PC-9 (cell line): Measurements from ENCODE around the gene USP43. TPM values are rescaled to one million over a fixed set of nuclear protein-coding genes. Genes with fewer than 3 reads are reported as not detected.

Experiments used
- BruUV-seq: library from RNA; stranded (reverse); fragments of 400-500 nt; replicated peaks from 2 replicates; lab custom pipeline; 2021; lab: Mats Ljungman, UMichigan
- CTCF ChIA-PET: fragments of 300-600 bp; sonication (Branson Sonifier 250); formaldehyde crosslinking; loops from one replicate; lab custom pipeline; 2022; ENCODE audit warnings: antibody characterized with exemption; lab: Charles Lee
- POLR2A ChIA-PET: fragments of 300-600 bp; sonication (Branson Sonifier 250); formaldehyde crosslinking; loops from one replicate; lab custom pipeline; 2022; ENCODE audit warnings: antibody characterized with exemption; ENCODE audit not compliant: unreplicated experiment; lab: Charles Lee
- DNase-seq, 2 experiments: peaks; one replicate each; pipeline versions ENCODE4 v3.0.0 to v3.0.0-alpha.2; 2015 to 2022; ENCODE audit warnings: mixed read lengths in 1 of 2
- H2AFZ ChIP-seq: fragments of 200-600 bp; sonication (generic); 2 replicates; pipeline ENCODE4 v1.8.1; 2017; ENCODE audit warnings: antibody characterized with exemption
- H3F3A ChIP-seq: fragments of 200-600 bp; sonication (generic); 2 replicates; pipeline ENCODE4 v1.8.1; 2017; ENCODE audit warnings: antibody characterized with exemption, mild to moderate bottlenecking, low read depth; ENCODE audit not compliant: insufficient read depth
- H3K27ac ChIP-seq: fragments of 200-600 bp; sonication (generic); 2 replicates; pipeline ENCODE4 v1.6.1; 2016; ENCODE audit warnings: mixed run types
- H3K27me3 ChIP-seq: fragments of 200-600 bp; sonication (generic); 2 replicates; pipeline ENCODE4 v1.6.1; 2016; ENCODE audit warnings: low read depth, mixed run types; ENCODE audit not compliant: insufficient read depth
- H3K36me3 ChIP-seq: fragments of 200-600 bp; sonication (generic); 2 replicates; pipeline ENCODE4 v1.6.1; 2016; ENCODE audit warnings: low read depth, mixed run types
- H3K4me1 ChIP-seq: fragments of 200-600 bp; sonication (generic); replicated peaks from 2 replicates; pipeline ENCODE4 v1.6.1; 2016; ENCODE audit warnings: mixed run types; ENCODE audit not compliant: insufficient read depth
- H3K4me2 ChIP-seq: fragments of 200-600 bp; sonication (generic); 2 replicates; pipeline ENCODE4 v1.6.1; 2017; ENCODE audit warnings: mixed run types
- H3K4me3 ChIP-seq: fragments of 200-600 bp; sonication (generic); 2 replicates; pipeline ENCODE4 v1.6.1; 2016; ENCODE audit warnings: mixed run types
- H3K79me2 ChIP-seq: fragments of 200-600 bp; sonication (generic); 2 replicates; pipeline ENCODE4 v1.6.1; 2017; ENCODE audit warnings: low read depth, mixed run types
- H3K9me2 ChIP-seq: fragments of 200-600 bp; sonication (generic); 2 replicates; pipeline ENCODE4 v1.8.1; 2017; ENCODE audit warnings: mild to moderate bottlenecking; ENCODE audit not compliant: insufficient read depth
- H3K9me3 ChIP-seq: fragments of 200-600 bp; sonication (generic); 2 replicates; pipeline ENCODE4 v1.8.1; 2016; ENCODE audit warnings: low read depth; ENCODE audit not compliant: insufficient read depth
- H4K20me1 ChIP-seq: fragments of 200-600 bp; sonication (generic); 2 replicates; pipeline ENCODE4 v1.8.1; 2017; ENCODE audit not compliant: insufficient read depth
- EZH2 ChIP-seq: fragments of 200-600 bp; sonication (generic); IDR thresholded peaks from 2 replicates; pipeline ENCODE4 v1.8.0; 2017; ENCODE audit warnings: antibody characterized with exemption, low read depth
- intact Hi-C: fragments of 100-400 bp; cut with micrococcal nuclease; formaldehyde crosslinking; loops from one replicate; pipeline ENCODE4 v1.10.0; 2022; ENCODE audit not compliant: unreplicated experiment
- total RNA-seq: library from RNA; stranded (reverse); gene quantifications from 2 replicates; pipeline ENCODE4 v1.2.3, GENCODE V29; 2021
- TF ChIP-seq, protein P1 (sequence below): fragments of 200-600 bp; sonication (generic); conservative IDR thresholded peaks from 2 replicates; pipeline ENCODE4 v1.6.1; 2017; ENCODE audit warnings: mixed run types, antibody characterized with exemption, mild to moderate bottlenecking, moderate library complexity

The USP43 gene
- total RNA-seq, 1 experiment from 2014 or later, result 16.0 TPM

DNA sequence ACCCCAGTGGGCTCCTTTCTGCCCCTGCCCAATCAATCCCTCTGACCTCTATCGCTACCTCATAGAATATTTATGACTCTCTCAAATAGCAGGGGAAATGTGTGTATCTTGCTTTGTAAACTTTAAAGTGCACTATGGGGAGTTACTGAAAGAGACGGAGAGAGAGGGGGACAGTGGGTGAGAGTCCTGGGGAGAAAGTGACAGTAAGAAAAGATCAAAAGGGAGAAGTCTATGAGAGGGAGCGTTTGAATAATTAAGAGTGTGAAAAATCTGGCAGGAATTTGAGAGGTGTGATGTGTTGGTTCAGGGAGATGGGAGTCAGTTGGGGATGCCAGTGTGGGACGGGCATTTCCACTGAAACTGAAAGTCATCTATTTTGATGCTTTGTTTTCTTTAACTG, 32.6 kb downstream of the USP43 start:
- DNase-seq, result no peak
- Histone ChIP-seq H2AFZ (no peak overlapping the region), H3K4me1 (peaks cover 23% of the 10 kb centered on the region), H3K27ac (peak overlapping the region; percentile 83), H3K9me3 (peaks cover 5% of the 10 kb centered on the region; the same call in 1 of the 2 replicates), H4K20me1 (no peaks in the 10 kb centered on the region), H3K4me2 (no peak overlapping the region), H3K9me2 (no peaks in the 10 kb centered on the region), H3K27me3 (no peaks in the 10 kb centered on the region), H3F3A (peaks cover 21% of the 10 kb centered on the region), H3K36me3 (peaks cover 13% of the 10 kb centered on the region; the same call in 1 of the 2 replicates), H3K79me2 (no peaks in the 10 kb centered on the region), H3K4me3 (no peak overlapping the region)
- BruUV-seq, result no TSS peak
- POLR2A ChIA-PET, result interaction anchor here (0.6 kb wide), 2 partner anchors 393 to 1383 kb away, joined by 3 to 5 read pairs; partner anchors contain the start of gene SLC25A35
- CTCF ChIA-PET, result interaction anchor here (0.8 to 1.2 kb wide), 3 partner anchors 10 to 49 kb away, joined by 3 read pairs; no protein-coding TSS in a partner anchor
- intact Hi-C loops, result loop anchor here (1.0 kb wide), 3 partner anchors 30 to 124 kb away; no protein-coding TSS in a partner anchor
- TF ChIP-seq EZH2, result no peak
- TF ChIP-seq, protein P1, sequence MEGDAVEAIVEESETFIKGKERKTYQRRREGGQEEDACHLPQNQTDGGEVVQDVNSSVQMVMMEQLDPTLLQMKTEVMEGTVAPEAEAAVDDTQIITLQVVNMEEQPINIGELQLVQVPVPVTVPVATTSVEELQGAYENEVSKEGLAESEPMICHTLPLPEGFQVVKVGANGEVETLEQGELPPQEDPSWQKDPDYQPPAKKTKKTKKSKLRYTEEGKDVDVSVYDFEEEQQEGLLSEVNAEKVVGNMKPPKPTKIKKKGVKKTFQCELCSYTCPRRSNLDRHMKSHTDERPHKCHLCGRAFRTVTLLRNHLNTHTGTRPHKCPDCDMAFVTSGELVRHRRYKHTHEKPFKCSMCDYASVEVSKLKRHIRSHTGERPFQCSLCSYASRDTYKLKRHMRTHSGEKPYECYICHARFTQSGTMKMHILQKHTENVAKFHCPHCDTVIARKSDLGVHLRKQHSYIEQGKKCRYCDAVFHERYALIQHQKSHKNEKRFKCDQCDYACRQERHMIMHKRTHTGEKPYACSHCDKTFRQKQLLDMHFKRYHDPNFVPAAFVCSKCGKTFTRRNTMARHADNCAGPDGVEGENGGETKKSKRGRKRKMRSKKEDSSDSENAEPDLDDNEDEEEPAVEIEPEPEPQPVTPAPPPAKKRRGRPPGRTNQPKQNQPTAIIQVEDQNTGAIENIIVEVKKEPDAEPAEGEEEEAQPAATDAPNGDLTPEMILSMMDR, result no peak

DNA sequence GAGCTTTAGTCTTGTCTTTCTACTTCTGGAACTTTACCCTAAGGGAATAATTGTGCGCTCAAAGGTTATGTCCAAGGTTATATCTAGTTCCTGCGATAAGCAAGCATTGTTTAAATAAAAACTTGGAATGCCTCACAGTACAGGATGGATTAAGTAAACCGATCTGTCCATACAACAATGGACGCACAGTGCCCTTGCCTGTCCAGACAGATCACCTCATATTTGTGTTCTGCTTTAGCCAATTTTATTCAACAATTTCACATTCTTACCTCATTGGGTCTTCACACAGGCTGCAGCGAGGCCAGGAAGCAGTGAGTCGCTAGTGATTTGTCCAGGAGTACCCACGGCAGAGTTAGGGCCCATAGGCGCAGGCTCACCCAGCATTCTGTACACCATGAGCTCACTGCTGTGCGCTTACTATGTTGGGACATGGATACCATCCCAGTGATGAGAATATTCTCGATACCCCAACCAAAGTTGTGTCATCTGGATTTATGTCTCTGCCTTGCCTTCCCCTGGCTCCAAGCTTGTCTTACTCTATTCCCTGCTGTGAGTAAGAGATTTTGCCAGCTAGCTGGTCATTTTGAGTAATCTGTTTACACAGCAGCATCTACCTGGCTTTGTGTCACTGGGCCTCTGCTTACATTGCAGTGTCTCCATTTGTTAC, 39.8 kb downstream of the USP43 start:
- no peaks in the 10 kb centered on the region for H4K20me1 ChIP-seq
- no peaks in the 10 kb centered on the region for H3K9me2 ChIP-seq
- ChIA-PET POLR2A (no interaction called here), CTCF (no interaction called here)
- peaks cover 6% of the 10 kb centered on the region; the same call in 1 of the 2 replicates for H3K36me3 ChIP-seq
- H3K4me1 ChIP-seq, result no peaks in the 10 kb centered on the region
- H3K4me2 ChIP-seq, result no peak overlapping the region
- no peak overlapping the region for H3K4me3 ChIP-seq
- H3F3A ChIP-seq, result no peaks in the 10 kb centered on the region
- no peaks in the 10 kb centered on the region; the same call in 1 of the 2 replicates for H3K9me3 ChIP-seq
- BruUV-seq, result no TSS peak
- no peak overlapping the region for H2AFZ ChIP-seq
- H3K27ac ChIP-seq, result no peak overlapping the region
- no peaks in the 10 kb centered on the region for H3K27me3 ChIP-seq
- no peaks in the 10 kb centered on the region for H3K79me2 ChIP-seq
- TF ChIP-seq, protein P1, result no peak
- no peak for TF ChIP-seq EZH2
- no peak for DNase-seq
- intact Hi-C loops, result no loop called here

DNA sequence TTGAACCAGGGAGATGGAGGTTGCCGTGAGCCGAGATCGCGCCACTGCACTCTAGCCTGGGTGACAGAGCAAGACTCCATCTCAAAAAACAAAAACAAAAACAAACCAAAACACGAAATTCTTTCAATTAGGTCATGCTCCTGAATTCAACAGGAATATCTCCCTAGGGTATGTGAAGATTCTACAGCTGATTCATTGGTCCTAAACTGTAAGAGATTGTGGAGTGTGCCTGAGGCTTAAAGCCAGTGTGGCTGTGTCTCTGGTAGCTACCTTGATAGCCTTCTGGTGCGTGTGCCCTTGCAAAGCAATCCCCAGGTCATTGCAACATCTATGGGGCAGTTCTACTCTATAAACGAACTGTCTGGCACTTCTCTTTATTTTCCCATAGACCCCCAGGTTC, 48.4 kb downstream of the USP43 start:
- POLR2A ChIA-PET, result interaction anchor here (0.6 kb wide), 1 partner anchor 45 kb away, joined by 3 read pairs; no protein-coding TSS in a partner anchor
- intact Hi-C loops, result no loop called here

More for the DNA sequence above, 48.4 kb downstream of the USP43 start:
- H3K27me3 ChIP-seq, result no peaks in the 10 kb centered on the region
- TF ChIP-seq, protein P1, result no peak
- no peak for TF ChIP-seq EZH2
- H3F3A ChIP-seq, result no peaks in the 10 kb centered on the region
- H4K20me1 ChIP-seq, result no peaks in the 10 kb centered on the region
- H3K27ac ChIP-seq, result no peak overlapping the region
- no TSS peak for BruUV-seq
- H3K9me2 ChIP-seq, result no peaks in the 10 kb centered on the region
- CTCF ChIA-PET, result no interaction called here
- DNase-seq, result no peak
- H3K4me3 ChIP-seq, result no peak overlapping the region
- H3K4me2 ChIP-seq, result no peak overlapping the region
- no peaks in the 10 kb centered on the region for H3K9me3 ChIP-seq
- no peaks in the 10 kb centered on the region for H3K79me2 ChIP-seq
- H2AFZ ChIP-seq, result no peak overlapping the region
- no peaks in the 10 kb centered on the region for H3K4me1 ChIP-seq
- H3K36me3 ChIP-seq, result no peaks in the 10 kb centered on the region
